Activated CD8-positive, alpha-beta T cell treated with anti-CD3 and anti-CD28 coated beads for 36 hours (primary cell): ENCODE results near the gene THRB. TPM values are rescaled to one million over a fixed set of nuclear protein-coding genes. Genes with fewer than 3 reads are reported as not detected.
A peak's percentile ranks its signal among the peaks of the same experiment; 100 is the strongest.

Experiments used
- ATAC-seq: fragments of 200-7000 bp; cut with Tn5 transposase; one replicate; pipeline ENCODE4 v1.10.0; 2021; ENCODE audit warnings: mild to moderate bottlenecking, moderate library complexity
- CTCF ChIA-PET: fragments of 350-600 bp; sonication (Branson Sonifier 250); formaldehyde crosslinking; loops from one replicate; lab custom pipeline; 2021; ENCODE audit warnings: antibody characterized with exemption; lab: Charles Lee
- POLR2A ChIA-PET: fragments of 350-600 bp; sonication (Branson Sonifier 250); formaldehyde crosslinking; loops from one replicate; lab custom pipeline; 2021; ENCODE audit warnings: antibody characterized with exemption; lab: Charles Lee
- DNase-seq: peaks from one replicate; pipeline ENCODE4 v3.0.0-alpha.2; 2020
- H3K27ac Mint-ChIP-seq: one replicate; pipeline ENCODE4 v1.8.0; 2021; ENCODE audit warnings: mild to moderate bottlenecking, mixed read lengths
- H3K27me3 Mint-ChIP-seq: one replicate; pipeline ENCODE4 v1.8.0; 2021; ENCODE audit warnings: mixed read lengths
- H3K36me3 Mint-ChIP-seq: one replicate; pipeline ENCODE4 v1.8.0; 2021; ENCODE audit warnings: low read depth, mixed read lengths
- H3K4me1 Mint-ChIP-seq: one replicate; pipeline ENCODE4 v1.8.0; 2021; ENCODE audit warnings: low read depth, mixed read lengths
- H3K4me3 Mint-ChIP-seq: one replicate; pipeline ENCODE4 v1.8.0; 2021; ENCODE audit warnings: mild to moderate bottlenecking, moderate library complexity, mixed read lengths
- H3K9me3 Mint-ChIP-seq: one replicate; pipeline ENCODE4 v1.8.0; 2021; ENCODE audit warnings: mixed read lengths
- intact Hi-C: fragments of 100-400 bp; cut with micrococcal nuclease; formaldehyde crosslinking; loops from one replicate; pipeline ENCODE4 v1.10.0; 2022
- total RNA-seq, 2 experiments: library from RNA; stranded (reverse); gene quantifications; one replicate each; pipeline ENCODE4 v1.2.3, GENCODE V29; 2021
- TF ChIP-seq, protein P1 (sequence below): fragments of 200-600 bp; IDR thresholded peaks from one replicate; pipeline ENCODE4 v1.8.0; 2022; ENCODE audit warnings: antibody characterized with exemption, mild to moderate bottlenecking

Gene THRB
- total RNA-seq, 2 experiments from 2014 or later: not detected

DNA sequence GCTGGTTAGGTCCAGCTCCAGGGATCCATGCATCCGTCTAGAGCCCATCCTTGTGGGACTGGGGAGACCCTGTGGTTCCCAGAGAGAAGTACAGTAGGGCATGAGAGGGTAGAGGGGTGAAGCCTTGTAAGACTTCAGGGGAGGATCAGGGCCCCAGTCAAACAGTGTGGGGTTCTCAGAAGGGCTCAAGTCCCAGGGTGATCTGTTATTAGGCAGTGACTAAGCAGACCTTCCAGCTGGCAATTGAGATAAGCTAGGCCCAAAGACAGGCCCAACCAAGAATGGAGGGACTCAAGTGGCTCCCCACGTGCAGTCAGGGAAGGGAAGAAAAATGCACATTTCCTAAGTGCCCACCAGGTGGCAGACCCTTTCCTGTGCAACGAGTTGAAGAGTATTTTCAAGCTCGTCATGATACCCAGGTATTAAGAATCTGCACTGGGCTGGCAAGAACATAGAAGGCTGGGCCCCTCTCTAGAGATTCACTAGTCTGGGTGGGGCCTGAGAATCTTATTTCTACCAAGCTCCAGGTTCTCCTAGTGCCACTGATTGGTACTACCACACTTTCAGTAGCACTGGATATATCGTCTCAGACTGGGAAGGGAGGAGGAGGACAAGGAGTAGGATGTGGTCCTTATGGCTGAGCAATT, 308.8 kb downstream of the THRB start:
- POLR2A ChIA-PET: interaction anchor here (0.6 kb wide), 1 partner anchor 917 kb away, joined by 3 read pairs; no protein-coding TSS in a partner anchor
- Mint-ChIP-seq H3K4me3 (no peak overlapping the region), H3K9me3 (no peaks in the 10 kb centered on the region), H3K27ac (no peak overlapping the region), H3K36me3 (no peaks in the 10 kb centered on the region), H3K27me3 (peaks cover 2% of the 10 kb centered on the region), H3K4me1 (no peaks in the 10 kb centered on the region)
- TF ChIP-seq, protein P1, sequence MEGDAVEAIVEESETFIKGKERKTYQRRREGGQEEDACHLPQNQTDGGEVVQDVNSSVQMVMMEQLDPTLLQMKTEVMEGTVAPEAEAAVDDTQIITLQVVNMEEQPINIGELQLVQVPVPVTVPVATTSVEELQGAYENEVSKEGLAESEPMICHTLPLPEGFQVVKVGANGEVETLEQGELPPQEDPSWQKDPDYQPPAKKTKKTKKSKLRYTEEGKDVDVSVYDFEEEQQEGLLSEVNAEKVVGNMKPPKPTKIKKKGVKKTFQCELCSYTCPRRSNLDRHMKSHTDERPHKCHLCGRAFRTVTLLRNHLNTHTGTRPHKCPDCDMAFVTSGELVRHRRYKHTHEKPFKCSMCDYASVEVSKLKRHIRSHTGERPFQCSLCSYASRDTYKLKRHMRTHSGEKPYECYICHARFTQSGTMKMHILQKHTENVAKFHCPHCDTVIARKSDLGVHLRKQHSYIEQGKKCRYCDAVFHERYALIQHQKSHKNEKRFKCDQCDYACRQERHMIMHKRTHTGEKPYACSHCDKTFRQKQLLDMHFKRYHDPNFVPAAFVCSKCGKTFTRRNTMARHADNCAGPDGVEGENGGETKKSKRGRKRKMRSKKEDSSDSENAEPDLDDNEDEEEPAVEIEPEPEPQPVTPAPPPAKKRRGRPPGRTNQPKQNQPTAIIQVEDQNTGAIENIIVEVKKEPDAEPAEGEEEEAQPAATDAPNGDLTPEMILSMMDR: peak; percentile 72
- ATAC-seq (peak; percentile 86), DNase-seq (peak; percentile 49)
- intact Hi-C loops: no loop called here
- CTCF ChIA-PET: interaction anchor here (1.0 to 2.1 kb wide), 19 partner anchors 9 to 297 kb away, joined by 3 to 16 read pairs (median 4); no protein-coding TSS in a partner anchor

DNA sequence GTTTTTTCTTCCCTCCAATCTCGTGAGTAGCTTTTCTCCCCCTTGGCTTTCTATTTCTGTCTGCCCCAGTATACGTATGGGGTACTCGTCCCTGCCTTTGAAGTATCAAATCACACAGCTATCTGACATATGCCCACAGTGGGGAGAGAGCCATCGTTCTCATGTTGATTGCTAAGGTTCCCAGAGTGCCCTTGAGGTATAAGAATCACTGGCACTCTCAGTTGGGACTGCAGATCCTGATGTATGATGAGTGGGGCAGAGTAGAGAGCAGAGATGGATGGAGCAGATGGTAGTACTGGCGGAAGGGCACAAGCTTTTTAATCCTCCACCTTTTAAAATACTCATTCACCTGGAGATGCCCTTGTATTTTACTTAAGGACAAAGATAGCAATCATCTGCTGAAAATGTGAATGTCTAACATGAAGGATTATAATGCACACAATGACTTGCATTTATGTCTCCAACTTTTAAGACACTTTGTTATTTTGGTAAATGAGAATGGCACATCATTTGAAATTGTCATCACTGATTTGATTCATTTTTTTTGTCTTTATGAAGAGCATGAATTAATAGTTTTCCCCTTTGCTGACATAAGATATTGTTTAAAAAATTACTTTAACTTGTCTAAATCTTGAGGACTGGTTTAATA, 310.0 kb downstream of the THRB start:
- TF ChIP-seq, protein P1: no peak
- intact Hi-C loops: no loop called here
- H3K36me3 Mint-ChIP-seq: no peaks in the 10 kb centered on the region
- no peak overlapping the region for H3K4me3 Mint-ChIP-seq
- ChIA-PET CTCF (interaction anchor here (1.9 kb wide), 1 partner anchor 189 kb away, joined by 9 read pairs; no protein-coding TSS in a partner anchor), POLR2A (no interaction called here)
- no peak overlapping the region for H3K27ac Mint-ChIP-seq
- no peaks in the 10 kb centered on the region for H3K9me3 Mint-ChIP-seq
- ATAC-seq: no peak
- no peaks in the 10 kb centered on the region for H3K4me1 Mint-ChIP-seq
- no peak for DNase-seq
- H3K27me3 Mint-ChIP-seq: peaks cover 2% of the 10 kb centered on the region

DNA sequence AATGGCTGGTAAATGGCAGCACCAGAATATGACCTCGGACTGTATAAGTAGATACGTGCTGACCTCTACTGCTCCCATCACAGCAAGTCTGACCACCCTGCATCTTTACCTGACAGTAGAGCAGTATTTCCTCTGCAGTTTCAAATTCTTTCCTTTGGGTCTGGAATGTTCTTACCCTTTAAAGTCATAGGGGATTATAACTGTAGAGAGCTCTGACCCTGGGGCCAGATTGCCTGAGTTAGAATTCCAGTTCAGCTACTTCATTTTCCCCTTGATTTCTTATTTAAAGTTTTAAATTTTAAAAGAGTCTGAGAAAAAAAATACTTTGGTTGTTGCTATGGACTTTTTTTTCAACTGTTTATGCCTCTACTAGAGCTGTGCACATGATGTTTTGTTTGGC, 311.9 kb downstream of the THRB start:
- CTCF ChIA-PET: no interaction called here
- ATAC-seq: no peak
- intact Hi-C loops: no loop called here

DNA sequence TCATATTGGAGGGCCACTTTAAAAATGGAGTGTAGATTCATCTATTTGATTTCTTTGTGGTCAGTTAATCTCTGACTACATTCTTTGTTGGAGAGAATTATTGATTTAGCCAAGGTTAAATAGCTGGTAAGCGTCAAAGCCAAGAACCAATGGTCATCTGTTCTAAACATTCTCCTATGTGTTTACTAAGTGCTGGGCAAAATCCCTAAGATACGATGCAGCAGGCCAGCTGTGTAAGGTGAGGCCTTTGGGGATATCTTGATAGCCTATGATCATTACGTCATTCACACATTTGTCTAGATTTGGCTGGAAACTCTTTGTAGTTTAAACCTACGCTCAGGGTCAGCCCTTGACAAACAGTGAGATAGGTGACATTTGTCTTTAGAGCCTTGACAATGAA, 313.4 kb downstream of the THRB start:
- no peak overlapping the region for H3K27ac Mint-ChIP-seq

More for the DNA sequence above, 311.9 kb downstream of the THRB start:
- no peak overlapping the region for H3K27ac Mint-ChIP-seq
- H3K4me3 Mint-ChIP-seq: no peak overlapping the region
- peaks cover 1% of the 10 kb centered on the region for H3K27me3 Mint-ChIP-seq
- TF ChIP-seq, protein P1: no peak
- no peaks in the 10 kb centered on the region for H3K4me1 Mint-ChIP-seq
- no peak for DNase-seq
- POLR2A ChIA-PET: no interaction called here
- H3K36me3 Mint-ChIP-seq: no peaks in the 10 kb centered on the region
- no peaks in the 10 kb centered on the region for H3K9me3 Mint-ChIP-seq

More for the DNA sequence above, 313.4 kb downstream of the THRB start:
- H3K36me3 Mint-ChIP-seq: no peaks in the 10 kb centered on the region
- TF ChIP-seq, protein P1: no peak
- no peaks in the 10 kb centered on the region for H3K9me3 Mint-ChIP-seq
- intact Hi-C loops: no loop called here
- no peaks in the 10 kb centered on the region for H3K27me3 Mint-ChIP-seq
- DNase-seq (no peak), ATAC-seq (no peak)
- POLR2A ChIA-PET: no interaction called here
- CTCF ChIA-PET: no interaction called here
- H3K4me3 Mint-ChIP-seq: no peak overlapping the region
- no peaks in the 10 kb centered on the region for H3K4me1 Mint-ChIP-seq
